Stimulated activated CD8-positive, alpha-beta memory T cell treated with anti-CD3 and anti-CD28 coated beads, Interleukin-7, amount 100 ng/mL, for 1 hour (primary cell): ENCODE data around the gene GRB10.

Experiments used
- DNase-seq, 2 donors: peaks; one replicate each; pipeline ENCODE4 v3.0.0-alpha.2; 2020; ENCODE audit warnings: low read depth in 2 of 2

GRB10 gene

DNA sequence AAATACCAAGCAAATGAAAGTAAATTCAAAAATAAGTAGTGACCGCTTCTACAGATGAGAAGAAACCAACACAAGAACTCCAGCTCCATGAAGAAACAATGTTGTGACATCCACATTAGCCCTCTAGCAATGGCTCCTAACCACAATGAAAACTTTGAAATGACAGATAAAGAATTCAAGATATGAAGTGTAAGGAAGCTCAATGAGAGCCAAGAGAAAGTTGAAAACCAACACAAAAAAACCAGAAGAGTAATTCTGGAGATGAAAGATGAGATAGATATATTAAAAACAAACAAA lies 149.3 kb downstream of the GRB10 start:
- DNase-seq, result no peak

DNA sequence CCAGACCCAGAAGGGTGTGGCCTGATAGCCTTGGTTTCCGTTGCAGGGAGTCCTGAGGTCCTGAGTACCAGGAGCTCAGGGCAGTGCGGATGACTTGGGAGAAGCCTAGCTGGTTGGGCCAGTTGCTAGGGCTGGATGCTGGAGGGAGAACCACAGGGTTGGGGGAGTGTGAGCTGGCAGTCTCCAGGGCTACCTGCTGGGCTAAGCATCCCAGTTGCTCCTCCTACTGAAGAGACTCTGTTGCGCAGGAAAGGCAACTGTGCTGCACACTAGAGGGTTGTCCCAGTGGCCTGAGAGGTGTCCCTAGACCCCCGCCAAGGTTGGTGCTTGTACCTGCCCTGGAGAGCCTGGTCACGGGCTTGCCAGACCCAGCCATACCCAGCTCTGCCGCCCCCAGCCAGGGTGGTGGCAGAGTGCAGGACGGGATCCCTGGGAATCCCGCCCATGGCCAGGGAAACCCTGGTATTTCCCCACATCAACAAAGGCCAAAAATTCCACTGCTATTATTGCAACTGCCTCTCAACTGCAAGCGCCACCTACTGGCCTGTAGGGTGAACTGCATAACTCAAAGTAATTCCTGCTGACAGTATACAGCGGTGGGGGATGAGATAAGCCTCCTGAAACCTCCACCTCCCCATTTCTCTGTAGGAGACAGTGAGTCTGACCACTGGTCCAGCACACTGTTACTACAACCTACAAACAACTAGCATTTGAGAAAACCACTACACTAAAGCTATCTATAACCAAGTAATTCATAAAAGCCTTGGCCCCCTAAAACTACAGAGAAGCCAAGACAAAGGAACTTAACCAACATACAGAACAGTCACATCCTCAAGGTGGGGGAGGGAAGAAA lies 149.9 kb downstream of the GRB10 start:
- DNase-seq, result peak; percentile 14 to 27

DNA sequence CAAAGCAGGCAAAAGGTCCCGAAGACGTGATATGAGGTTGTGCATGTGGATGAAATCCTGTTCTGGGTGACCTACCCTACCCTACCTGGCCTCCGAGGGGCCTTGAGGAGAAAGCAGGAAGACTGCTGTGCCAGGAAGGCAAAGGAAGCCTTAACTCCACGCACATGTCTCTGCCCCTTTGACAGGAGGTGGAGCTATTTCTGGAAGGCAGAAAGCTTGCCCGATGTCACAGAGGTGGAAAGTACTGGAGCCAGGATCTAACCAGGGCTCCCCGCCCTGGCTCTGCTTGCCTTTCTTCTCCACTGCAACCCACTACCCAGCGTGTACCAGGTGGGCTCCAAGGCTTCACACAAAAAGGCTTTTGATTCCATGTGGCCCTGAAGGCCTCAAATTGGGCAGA lies 151.1 kb downstream of the GRB10 start:
- DNase-seq, result no peak

DNA sequence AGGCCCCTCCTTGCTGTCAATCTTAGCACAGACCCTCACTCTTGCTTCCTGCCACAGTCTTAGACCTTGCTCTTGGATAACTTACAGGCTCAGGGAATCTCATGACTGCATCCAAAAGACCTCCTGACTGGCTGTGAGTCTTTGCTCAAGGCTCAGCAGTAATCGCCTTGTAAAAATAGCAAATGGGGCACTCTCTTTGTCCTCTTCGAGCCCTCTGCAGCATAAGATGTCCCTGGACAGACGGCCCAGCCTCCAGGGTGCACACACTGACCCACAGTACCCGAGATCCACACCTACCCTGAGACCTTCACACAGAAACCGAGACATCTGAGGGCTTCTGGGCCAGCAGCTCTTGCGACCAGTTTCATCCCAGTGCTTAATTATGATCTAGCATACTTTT lies 151.6 kb downstream of the GRB10 start:
- no peak for DNase-seq

DNA sequence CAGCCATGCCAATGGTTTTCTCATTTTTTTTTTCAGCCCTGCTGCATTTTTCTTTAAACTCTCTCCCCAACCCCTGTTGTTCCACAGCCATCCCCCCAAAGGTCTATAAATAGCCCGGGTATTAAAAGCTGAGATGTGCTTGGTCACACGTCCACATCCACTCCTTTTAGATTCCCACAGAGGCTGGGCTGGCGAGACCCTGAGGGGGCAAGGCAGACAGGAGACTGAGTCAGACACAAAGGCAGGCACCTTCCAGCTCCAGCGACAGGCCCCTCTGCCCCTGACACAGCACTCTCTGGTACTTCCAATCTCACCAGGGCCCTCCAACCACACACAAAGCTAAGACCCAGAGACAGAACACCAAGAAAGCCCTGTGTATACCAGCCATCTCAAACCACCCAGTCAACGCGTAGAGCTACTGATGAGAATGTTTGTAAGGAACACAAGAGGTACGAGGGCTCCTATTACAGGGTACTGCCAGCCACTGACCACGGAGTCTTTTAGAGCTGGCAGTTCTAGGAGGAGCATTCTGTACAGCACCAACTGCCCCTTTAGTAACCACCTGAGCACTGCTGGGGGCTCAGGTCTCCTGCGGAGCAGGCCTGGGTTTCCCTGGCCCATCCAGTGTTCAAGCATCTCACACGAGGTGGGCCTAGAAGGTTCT lies 153.3 kb downstream of the GRB10 start:
- DNase-seq, result no peak

DNA sequence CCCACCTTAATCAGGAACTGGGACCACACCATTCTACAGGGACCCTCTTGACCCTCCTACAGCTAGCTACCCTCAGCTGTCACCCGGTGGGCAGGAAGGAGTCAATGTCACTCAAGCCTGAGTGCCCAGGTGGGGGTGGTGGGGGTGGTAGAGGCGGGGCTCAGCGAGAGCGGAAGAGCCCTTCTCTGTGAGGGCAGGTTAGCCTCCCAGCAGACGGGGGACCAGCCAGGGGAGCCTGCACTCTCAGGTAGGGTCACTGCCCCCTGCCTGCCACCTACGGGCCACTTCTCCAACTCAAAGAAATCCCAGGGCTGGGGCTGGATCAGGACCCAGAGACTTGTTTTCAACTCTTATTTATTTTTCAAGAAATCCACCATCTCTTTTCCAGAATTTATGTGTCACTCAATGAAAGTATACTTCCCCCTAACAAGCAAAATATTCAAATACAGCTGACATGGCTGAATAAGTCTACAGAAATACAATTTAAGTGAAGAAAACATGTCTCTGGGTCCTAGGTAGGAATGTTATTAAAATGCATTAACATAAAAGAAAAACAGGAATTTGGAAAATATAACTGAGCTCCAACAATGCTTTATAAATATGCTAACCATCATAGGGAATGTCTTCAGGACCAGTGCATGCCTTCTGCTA lies 154.1 kb downstream of the GRB10 start:
- DNase-seq, result no peak

DNA sequence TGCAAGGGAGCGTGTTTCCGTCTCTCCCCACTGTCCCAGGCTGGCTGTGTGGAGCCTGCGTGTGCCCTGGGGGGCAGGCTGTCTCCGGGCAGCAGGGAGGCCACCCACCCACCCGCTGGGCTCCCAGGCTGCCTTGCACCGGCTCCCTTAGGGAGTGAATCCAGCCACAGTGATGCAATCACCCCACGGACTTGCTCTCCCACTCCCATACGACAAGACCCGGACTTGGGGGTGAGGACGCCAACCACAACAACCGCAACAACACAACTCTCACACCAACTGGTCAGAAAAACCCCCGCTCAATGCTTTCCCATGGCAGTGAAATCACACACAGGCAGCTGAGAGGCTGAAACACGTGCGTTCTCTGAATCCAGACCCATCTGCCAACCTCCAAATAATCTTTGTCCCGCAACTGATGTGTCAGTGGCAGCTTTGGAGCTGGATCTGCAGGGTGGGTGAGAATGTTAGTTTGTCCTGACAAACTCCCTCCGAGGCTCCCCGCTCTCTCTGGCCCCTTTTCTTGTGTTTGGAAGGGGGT lies 154.8 kb downstream of the GRB10 start:
- no peak for DNase-seq

DNA sequence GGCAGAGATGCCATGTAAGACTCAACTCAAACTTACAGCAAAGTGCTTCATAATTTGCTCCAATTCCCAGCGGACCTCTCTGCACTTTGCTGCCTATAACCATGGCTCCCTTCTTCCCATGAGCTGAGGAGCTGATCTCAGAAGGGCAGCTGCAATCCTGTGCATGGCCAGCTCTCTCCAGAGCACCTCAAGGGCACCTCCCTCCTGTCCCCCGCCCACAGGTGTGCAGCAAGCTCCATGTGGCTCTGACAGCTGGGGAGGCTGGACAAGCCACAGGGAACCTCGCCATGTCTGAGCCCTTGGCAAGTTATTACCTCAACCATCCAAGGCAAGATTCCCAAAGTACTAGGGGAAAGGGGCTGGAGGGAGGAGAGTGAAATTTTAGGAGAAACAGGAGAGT lies 156.4 kb downstream of the GRB10 start:
- no peak for DNase-seq

DNA sequence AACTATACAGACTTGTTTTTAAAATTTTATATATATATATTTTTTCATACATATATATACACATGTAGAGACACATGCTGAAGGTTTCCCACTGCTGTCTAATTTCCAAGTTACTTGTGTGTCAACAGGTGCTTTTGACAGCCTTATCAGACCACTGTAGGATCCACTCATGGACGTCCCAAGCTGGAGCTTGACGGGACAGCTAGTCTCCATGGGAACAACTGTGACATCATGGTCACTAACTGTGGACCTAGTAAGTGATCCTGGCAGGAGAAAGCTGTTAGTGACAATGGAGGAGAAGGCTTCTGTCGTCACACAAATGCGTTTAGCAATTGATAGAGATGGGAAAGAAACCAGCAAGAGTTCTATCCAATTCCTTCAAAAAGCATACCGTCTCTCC lies 157.3 kb downstream of the GRB10 start:
- no peak for DNase-seq

DNA sequence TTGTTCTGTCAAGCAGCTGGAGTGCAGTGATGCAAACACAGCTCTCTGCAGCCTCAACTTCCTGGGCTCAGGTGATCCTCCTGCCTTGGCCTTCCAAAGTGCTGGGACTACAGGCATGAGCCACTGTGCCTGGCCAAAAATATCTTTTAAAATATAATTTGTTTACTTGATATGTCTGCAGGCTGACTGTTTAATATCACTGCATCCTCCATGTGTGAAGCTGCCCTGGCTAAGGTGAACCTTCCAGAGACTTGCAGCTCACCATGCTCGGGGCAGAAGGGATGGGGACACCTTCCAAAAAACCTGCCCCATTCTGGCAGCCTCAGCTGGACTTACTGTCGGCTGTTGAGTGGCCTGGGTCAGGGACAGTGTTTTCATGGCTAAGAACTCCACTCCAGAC lies 159.9 kb downstream of the GRB10 start:
- no peak for DNase-seq

DNA sequence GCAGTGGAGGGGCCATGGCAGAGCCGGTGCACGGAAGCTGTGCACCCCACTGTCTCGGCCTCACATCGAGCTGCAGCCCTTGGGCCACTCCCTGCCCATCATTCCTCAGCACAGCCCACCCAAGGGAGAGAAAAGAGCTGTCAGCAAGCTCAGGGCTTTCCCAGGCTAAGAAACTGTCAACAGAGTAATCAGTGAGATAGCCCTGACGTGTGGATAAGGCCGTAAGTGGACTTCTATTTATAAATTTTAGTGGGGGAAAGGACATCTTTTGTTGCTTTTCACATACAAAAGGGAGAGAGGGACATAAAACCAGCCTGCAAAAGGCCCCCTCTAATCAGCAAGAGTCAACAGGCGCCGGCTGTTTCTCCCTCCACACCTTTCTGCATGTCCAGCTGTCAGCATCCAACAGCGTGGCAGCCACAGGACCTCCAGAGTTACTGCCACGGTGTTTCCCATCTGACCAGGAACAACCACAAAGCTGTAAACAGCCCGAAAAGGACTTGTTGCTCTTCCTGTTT lies 160.7 kb downstream of the GRB10 start:
- DNase-seq, result no peak

DNA sequence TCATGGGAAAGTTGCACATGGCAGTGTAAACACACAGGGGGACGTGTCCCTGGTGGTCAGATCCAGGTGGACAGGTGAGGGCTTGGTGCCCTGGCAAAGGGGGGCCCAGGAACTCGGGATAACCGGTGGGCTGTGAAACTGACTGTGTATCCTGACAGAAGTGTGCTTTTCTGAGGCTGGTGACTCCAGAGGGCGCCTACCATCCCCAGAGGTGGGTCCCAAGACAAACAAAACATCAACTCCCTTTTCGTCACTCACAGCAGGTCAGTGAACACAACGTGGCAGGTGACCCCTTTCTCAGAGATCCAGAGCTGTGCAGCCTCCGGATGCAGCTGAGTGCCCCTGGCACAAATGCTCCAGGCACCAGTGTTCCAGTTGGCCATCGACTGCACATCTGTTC lies 161.5 kb downstream of the GRB10 start:
- no peak for DNase-seq

DNA sequence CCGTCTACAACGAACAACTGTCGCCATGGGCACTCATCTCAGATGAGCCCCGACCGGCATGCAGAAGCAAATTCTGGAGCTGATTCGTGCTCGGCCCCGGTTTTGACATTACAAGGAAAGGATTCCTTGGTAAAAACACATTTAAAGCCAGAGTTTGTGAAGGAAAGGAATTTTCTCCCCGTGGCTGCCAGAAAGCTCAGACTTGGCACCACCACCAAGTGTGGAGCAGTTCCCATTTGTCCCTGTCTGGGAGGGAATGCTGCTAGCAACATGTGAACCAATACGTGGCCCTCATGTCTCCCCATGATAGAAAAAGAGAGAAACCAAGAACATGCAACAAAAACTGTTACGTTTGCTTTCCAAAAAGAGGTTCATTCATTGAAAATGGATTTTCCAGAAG lies 162.3 kb downstream of the GRB10 start:
- no peak for DNase-seq

DNA sequence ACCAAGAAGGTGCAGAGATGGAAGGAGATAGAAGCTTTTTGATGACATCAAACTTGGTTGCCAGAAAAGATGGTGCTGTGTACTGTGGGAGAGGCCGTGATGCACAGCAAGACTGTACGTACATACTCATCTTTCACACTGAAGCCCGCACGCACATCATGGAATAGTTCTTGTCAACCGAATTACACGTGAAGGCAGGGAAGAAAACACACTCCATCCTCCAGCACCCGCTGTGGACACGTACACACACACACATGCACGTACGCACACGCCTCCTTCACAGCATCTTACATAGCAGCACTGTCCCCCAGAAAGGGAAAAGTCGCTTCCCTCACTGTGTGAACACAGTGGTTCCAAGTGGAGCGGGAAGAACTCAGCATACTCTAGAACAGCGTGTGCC lies 163.0 kb downstream of the GRB10 start:
- no peak for DNase-seq

DNA sequence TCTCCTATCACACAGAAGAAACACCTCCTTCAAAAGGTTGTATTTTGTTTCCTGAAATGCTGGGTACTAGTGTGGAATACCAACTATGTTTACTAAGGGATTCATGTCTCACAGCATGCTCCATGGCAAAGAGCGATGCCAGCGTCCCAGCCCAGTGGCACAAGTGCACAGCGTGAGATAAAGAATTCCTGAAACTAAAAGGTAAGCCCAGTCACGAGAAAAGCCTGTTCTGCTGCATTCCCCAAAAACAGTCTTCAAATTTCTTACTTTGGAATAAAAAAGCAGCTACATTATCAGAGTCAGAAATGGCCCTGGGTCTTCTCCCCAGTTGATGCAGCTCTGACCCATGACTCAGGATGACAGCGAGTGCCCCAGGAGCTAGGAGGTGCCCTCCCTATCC lies 164.4 kb downstream of the GRB10 start:
- DNase-seq, result no peak

DNA sequence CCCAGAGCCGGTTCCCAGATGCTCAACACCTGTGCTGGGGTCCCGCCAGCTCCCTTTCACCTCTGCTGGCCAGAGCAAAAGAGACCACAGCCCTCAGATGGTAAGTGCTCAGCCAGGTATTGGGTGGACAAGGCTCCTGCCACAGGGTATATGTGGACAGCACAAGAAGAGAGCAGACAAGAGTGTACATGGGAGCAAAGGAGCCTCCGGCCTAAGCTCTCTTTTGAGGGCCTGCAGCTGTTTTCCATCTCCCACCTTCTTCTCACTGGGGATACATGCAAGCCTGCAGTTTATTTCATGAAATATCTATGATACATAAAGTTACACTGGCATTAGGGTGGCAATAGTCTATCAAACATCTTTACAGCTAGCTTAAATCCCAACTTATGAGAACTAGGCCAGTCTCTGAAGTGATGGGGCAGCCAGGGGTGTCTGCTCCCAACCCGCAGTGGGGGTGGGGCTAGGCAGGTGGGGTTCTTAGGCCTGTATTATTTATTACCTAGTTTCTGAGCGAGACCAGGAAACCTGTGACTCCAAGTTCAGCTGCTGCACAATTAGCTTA lies 167.1 kb downstream of the GRB10 start:
- DNase-seq, result no peak

DNA sequence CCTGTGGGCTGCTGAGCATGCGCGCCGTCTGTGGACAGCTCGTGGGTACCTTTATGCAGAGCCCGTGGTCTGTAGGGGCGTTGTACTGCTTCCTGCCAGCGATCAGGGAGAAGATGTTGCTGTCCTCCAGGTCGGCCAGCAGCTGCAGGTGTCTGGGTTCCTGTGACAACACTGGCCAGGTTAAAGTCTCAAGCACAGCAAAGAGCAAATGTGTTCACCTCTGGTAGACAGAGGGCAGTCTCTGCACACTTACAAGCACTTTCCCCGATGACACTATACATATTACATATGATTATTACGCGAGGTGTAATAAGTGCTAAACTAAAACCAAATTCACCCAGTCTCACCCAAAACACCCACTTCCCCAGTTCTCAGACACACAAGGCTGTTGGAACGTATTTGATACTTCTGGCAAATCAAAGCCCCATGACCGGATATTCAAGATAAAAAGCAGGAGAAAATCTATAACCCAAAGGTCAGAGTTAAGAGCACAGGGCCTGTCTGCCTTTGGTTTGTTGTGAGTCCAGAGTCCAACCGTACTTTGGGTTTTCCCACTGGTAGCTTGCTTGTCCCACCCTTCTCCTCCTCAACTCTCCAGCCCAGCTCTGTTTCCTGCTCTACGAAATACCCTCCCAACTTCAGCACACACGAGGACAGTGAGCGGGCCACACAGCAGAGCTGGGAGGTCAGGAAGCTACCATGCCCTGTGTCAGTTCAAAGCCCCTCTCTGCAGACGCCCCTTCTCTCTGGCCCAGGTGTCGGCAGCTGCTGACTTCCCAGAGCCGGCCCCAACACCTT lies 167.8 kb downstream of the GRB10 start:
- no peak for DNase-seq

DNA sequence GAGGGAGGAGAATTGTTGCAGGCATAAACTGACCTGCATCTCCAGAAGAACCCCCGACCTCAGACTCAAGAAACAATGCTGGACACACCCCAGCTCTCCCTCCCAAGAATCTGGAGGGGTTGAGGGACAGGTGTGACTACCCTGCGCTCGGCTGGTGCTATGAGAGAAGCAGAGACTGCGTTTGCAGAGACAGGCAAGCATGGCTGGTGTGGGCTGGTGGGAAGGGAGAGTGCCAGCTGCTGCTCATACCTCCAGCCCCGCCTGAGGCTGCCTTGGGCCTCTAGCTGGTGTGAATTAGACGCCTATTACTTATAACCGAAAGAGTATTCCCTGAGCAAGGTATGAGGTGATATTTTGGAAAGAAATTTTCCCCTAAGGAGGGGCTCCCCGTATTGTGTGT lies 169.2 kb downstream of the GRB10 start:
- no peak for DNase-seq

DNA sequence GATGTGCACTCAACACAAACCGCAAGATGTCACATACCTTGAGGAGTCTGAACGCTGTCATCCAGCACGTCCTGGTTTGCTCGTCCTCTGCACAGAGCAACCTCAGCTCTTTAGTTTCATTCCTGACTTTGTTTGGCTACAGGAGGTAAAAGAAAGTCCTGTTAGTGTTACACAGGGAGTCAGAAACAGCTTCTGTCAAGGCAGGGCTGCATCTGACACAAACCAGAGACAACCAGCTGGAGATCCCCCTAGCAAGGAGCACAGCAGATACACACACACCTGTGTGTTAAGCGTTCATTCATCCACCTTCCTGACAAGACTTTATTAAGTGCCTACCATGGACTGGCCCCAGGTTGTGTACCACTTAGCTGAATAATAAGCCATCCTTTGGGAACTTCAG lies 170.0 kb downstream of the GRB10 start:
- no peak for DNase-seq

DNA sequence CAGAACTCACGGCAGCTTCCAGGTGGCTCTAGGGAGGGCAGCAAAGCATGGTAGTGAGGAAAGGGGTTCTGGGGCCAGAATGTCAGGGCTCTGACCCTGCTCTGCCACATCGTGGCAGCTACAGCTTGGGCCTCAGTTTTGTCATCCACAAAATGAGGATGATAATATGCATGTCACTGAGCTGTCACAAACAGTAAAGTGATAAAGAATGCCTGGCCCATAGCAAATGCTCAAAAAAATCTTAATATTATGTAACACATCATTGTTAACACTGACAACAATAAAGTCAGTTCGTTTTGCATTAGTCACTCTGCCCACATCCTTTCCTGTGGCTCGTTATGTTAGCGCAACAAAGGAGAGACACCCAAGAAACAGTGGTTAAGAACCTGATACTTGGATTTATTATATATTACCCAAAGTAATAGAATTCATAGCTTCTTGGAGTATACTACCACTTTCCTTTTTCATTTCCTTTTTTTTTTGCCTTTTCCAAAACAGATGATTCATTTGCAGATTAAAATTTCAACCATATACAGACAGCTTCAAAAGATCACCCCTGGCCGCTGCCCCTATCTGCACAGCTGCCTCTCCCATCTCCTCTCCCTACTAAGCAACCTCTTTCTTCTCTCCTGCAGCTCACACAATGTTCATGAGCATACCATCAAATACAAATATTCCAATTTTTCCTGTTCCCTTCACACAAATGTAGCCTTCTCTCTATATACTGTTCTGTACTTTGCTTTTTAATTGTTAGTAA lies 172.0 kb downstream of the GRB10 start:
- no peak for DNase-seq
